Cardiac fibroblast (primary cell): Measurements from ENCODE around the gene CTNND2.

Source experiments
- DNase-seq, 2 donors: peaks; one replicate each; pipeline versions ENCODE4 v3.0.0 to v3.0.0-alpha.2; 2010; ENCODE audit warnings: low read depth in 2 of 2
- H3K4me3 ChIP-seq, 2 donors: replicated peaks in 1 of 2; 1 replicate in 1 of 2; 2 replicates in 1 of 2; pipeline ENCODE4 v1.5.1; 2011; ENCODE audit warnings: low read depth in 2 of 2, low read length in 2 of 2, mild to moderate bottlenecking in 2 of 2, moderate library complexity in 1 of 2
- CTCF ChIP-seq: IDR thresholded peaks from one replicate; pipeline ENCODE4 v1.5.1; 2011; ENCODE audit warnings: low read depth, mild to moderate bottlenecking, low read length, inconsistent platforms

The CTNND2 gene

DNA sequence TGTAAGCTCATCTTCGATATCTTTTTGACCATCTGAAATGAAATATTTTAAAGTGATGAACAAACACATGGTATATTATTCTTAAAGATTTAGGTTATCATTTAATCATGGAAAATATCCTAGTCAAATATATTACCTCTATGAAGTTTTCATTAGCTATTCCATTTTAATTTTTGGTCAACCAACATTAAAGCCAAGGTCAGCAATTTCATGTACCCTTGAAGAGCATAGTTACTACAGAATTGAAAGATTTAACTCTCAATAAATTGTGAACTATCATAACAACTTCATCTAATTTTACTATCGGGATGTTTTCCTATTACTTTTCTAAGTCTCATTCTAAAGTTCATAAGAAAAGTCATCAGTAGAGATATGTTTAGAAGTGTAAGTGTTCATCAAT, 492.6 kb downstream of the CTNND2 start:
- no peak overlapping the region for H3K4me3 ChIP-seq
- DNase-seq = no peak
- TF ChIP-seq CTCF = no peak

DNA sequence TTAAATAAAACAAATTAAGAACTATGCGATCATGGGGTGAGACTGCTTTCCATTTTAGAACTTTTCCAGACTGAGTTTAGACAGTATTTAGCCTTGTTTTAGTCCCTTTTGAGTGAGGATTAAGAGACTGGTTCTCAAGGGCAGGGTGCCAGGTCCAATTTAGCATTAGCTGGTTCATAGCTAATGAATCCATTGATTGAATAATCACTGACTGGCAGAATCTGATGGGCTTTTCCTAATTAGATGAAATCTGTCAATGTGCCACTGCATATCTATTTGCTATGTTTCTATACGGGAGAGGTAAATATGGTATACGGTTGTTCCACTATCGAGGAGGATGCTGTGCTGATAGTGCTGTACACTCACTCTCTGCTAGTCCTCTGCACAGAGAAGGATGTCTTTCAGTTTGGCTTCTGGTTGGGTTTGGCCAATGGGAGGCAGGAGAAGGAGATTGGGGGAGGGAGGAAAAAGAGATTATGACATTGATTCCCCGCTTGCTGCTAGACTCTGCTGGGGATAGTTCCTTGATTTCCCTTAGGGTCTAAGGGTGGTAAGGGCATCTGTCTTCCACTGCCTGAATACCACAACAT, 496.6 kb downstream of the CTNND2 start:
- DNase-seq = no peak

GRCh38 chr5:11400316-11400715, 503.9 kb downstream of the CTNND2 start:
- TF ChIP-seq CTCF = no peak
- H3K4me3 ChIP-seq = no peak overlapping the region
- DNase-seq = no peak

More for the DNA sequence above, 496.6 kb downstream of the CTNND2 start:
- no peak overlapping the region for H3K4me3 ChIP-seq
- no peak for TF ChIP-seq CTCF

DNA sequence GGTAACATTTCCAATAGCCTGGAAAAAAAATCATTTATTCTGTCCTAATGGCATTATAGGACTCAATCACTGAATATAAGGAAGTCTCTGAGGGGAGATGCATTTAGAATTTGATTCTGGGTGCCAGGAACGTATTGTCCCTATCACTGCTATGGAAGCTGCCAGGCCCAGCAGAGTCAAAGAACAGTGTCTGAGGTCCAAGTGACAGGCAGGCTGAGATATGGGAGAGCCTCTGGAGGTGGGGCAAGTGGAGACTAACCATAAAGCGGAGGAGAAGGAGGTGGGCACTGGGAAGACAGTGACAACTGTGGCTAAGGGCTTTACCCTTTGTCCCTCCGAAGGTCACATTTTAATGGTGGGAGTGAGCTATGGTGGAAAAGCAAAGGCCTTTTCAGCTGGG, 505.5 kb downstream of the CTNND2 start:
- H3K4me3 ChIP-seq = no peak overlapping the region

DNA sequence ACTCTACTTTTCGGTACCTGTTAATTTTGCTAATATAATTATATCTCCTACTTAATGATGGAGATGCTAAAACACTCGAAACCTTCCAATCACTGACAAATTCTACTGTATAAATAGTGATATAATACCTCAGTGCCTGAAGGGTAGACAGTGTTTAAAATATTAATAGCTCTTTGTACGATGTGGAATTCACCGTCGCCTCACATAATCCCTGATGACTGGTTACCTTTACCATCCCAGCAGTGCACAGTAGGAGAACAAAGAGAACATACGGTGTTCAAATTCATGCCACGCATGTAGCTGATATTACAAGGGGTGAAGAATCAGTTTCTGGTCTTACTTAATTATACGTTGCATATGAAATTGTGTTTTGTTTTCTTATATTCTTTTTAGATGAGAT, 506.7 kb downstream of the CTNND2 start:
- H3K4me3 ChIP-seq = no peak overlapping the region
- TF ChIP-seq CTCF = no peak
- no peak for DNase-seq

More for the DNA sequence above, 505.5 kb downstream of the CTNND2 start:
- no peak for DNase-seq
- no peak for TF ChIP-seq CTCF

DNA sequence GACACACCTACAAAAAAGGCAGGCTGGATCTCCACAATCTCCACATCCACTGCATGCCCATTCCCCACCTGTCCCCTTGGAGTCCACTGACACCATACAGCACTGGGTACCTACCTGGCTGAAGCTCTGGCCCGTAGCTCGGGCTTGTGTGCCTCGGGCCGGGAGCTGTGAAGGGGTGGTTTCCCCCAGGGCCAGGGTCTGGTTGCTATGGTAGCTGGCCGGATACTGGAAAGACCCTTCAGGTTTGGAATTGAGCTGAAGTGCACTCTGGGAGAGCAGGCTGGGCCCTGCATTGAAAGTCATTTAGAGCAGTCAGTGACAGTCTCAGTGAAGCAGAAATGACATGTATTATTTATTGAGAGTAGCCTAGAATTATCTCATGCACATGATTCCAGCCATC, 507.3 kb downstream of the CTNND2 start:
- H3K4me3 ChIP-seq = no peak overlapping the region
- TF ChIP-seq CTCF = no peak
- DNase-seq = no peak

GRCh38 chr5:11394933-11395332, 509.3 kb downstream of the CTNND2 start:
- no peak for TF ChIP-seq CTCF
- no peak overlapping the region for H3K4me3 ChIP-seq
- DNase-seq = no peak
